Effector memory CD8-positive, alpha-beta T cell (primary cell): ENCODE results near the gene MTMR10.
A peak's percentile ranks its signal among the peaks of the same experiment; 100 is the strongest.

Experiments used
- ATAC-seq: fragments of 150-1000 bp; cut with Tn5 transposase; replicated peaks from 2 replicates; pipeline ENCODE4 v1.10.0; 2021; ENCODE audit warnings: mild to moderate bottlenecking, moderate library complexity
- DNase-seq, 3 experiments: peaks; one replicate each; pipeline ENCODE4 v3.0.0; 2021
- H3K27ac Mint-ChIP-seq, 2 donors: one replicate each; pipeline ENCODE4 v1.8.0; 2022; ENCODE audit warnings: mild to moderate bottlenecking in 2 of 2, mixed read lengths in 2 of 2, moderate library complexity in 2 of 2
- H3K27me3 Mint-ChIP-seq, 2 donors: one replicate each; pipeline ENCODE4 v1.8.0; 2022; ENCODE audit warnings: mixed read lengths in 2 of 2
- H3K36me3 Mint-ChIP-seq: one replicate; pipeline ENCODE4 v1.8.0; 2022; ENCODE audit warnings: mild to moderate bottlenecking, moderate library complexity, mixed read lengths; ENCODE audit not compliant: insufficient read depth
- H3K4me1 Mint-ChIP-seq, 2 donors: one replicate each; pipeline ENCODE4 v1.8.0; 2022; ENCODE audit warnings: low read depth in 2 of 2, mixed read lengths in 2 of 2
- H3K4me3 Mint-ChIP-seq, 2 donors: one replicate each; pipeline ENCODE4 v1.8.0; 2022; ENCODE audit warnings: mild to moderate bottlenecking in 2 of 2, mixed read lengths in 2 of 2, moderate library complexity in 2 of 2
- H3K9me3 Mint-ChIP-seq, 2 donors: one replicate each; pipeline ENCODE4 v1.8.0; 2022; ENCODE audit warnings: mixed read lengths in 2 of 2

The MTMR10 gene

DNA sequence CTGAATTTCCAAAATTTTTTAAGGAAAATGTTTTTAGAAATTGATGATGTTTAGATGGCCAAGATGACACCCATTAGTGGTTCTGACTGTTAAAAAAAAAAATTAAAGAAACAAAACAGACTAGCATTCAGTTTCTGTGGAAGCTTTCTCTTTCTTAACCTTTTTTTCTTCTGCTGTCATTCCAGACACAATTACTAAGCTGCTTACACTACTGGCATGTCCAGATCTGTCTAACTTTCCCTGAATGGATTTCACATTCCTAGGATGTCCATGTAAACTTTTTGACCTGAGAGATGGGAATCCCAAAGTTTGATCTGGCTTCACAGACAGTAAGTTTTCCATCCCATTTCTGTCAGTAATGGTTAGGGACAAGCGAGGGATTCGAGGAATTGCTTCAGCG lies 10.3 kb upstream of the MTMR10 start:
- Mint-ChIP-seq H3K27ac (no peak overlapping the region), H3K9me3 (no peaks in the 10 kb centered on the region), H3K36me3 (no peaks in the 10 kb centered on the region), H3K4me1 (peaks cover 13 to 16% of the 10 kb centered on the region in 2 donors), H3K4me3 (no peak overlapping the region), H3K27me3 (peaks cover 0 to 17% of the 10 kb centered on the region in 2 donors)
- ATAC-seq, result no peak
- DNase-seq, result no peak

DNA sequence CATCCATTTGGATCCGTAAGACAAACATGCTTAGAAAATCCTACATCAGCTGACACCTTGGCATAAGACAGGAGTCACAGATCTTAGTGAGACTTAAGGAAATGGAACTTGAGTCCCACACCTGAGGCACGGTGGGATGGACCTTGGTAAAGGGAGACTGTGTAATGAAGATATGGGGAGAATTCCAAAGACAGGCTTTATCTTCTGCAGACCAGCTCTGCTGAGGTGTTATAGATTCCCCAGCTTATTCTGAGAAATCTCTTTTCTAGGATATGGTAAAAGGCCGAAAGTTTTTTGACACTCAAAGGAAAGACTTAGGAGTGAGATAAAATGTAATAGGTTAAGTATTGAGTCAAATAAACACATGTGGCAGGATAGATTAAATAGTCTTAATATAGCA lies 8.3 kb upstream of the MTMR10 start:
- no peak for ATAC-seq
- DNase-seq, result no peak
- Mint-ChIP-seq H3K4me1 (peaks cover 7 to 8% of the 10 kb centered on the region in 2 donors), H3K36me3 (no peaks in the 10 kb centered on the region), H3K27ac (no peak overlapping the region), H3K4me3 (no peak overlapping the region), H3K9me3 (no peaks in the 10 kb centered on the region), H3K27me3 (peaks cover 0 to 17% of the 10 kb centered on the region in 2 donors)

DNA sequence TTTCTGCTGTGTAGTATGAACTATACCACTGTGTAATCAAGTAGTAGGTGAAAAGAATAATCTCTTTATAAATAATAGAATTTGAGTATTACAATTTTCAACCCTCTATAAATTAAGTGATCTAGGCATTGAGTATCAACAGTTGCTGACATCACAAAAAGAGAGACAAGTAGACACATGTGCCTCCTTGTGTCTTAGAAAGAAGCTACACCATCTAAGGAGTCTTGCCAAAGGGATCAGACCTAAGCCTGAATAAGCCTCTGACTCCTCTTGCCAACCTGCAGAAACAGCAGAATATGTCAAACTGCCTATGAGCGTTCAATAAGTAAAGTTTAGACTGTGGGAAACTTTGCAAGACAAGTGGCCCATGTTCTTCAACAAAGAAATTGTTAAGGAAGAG lies 5.8 kb upstream of the MTMR10 start:
- H3K9me3 Mint-ChIP-seq, result no peaks in the 10 kb centered on the region
- no peaks in the 10 kb centered on the region for H3K36me3 Mint-ChIP-seq

DNA sequence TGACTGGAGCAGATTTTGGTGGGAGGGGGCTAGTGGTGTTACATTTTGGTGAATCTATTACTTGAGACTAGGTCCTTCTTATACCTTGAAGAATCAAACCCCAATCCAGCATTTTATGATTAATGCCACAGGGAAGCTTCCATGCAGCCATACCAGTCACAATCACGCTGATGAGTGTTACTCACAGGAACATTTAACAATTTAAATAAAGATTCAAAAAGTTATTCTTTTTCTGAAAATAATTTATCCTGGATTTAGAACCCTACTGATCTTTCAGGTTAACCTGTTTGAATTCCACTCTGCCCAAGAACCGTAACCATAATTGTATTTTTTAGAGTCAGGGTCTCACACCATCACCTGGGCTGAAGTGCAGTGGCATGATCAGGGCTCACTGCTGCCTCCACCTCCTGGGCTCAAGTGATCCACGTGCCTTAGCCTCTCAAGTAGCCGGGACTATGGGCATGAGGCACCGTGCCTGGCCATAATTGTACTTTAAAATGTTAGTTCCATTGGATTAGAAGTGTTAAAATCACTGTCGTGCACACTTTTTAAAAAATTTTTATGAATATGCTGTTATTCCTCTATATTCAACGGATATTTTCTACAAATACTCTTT lies 929 bp upstream of the MTMR10 start:
- H3K4me3 Mint-ChIP-seq, result peak overlapping the region; percentile 75 to 77
- no peaks in the 10 kb centered on the region for H3K27me3 Mint-ChIP-seq
- peaks cover 16% of the 10 kb centered on the region for H3K36me3 Mint-ChIP-seq
- H3K4me1 Mint-ChIP-seq, result peaks cover 16 to 20% of the 10 kb centered on the region in 2 donors
- no peak for ATAC-seq
- DNase-seq, result no peak
- peak overlapping the region; percentile 49 to 87 for H3K27ac Mint-ChIP-seq
- H3K9me3 Mint-ChIP-seq, result no peaks in the 10 kb centered on the region

More for the DNA sequence above, 5.8 kb upstream of the MTMR10 start:
- no peak overlapping the region for H3K4me3 Mint-ChIP-seq
- H3K4me1 Mint-ChIP-seq, result no peaks in the 10 kb centered on the region
- ATAC-seq (no peak), DNase-seq (no peak)
- H3K27me3 Mint-ChIP-seq, result peaks cover 0 to 12% of the 10 kb centered on the region in 2 donors
- H3K27ac Mint-ChIP-seq, result no peak overlapping the region

DNA sequence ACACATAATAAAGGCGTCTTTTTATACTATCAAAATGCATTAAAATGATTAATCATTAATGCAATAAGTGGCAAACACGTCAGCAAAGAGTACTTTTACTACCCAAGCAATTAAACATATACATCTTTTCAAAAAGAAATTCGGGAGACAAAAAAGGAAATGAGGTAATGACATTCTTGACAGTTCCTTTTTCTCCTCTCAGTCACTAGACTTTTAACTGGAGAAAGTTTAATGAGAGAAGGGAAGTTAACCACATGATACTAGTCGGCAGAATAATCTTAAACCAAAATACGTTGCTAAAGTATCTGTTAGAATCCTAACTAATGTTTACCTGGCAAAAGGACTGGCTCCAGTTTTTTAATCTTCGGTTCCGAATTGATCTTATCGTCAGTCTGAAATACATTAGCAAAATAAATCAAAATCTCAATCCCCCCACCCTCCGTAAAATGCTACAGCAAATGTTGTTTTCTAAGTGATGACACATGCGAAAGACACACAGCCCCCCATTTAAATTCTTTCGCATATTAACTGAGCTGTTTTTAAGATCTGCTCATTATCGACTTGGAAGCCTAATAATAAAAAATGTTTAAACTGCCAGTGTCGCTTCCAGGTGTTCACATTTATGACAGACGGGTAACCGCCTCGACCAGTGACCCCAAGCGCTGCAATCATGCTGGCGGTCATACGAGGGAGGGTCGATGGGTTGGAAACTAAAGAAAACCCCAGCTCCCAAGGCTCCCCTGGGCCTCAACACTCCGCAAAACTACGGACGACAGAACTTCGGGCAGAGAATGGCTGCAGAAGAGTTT lies 778 bp downstream of the MTMR10 start:
- DNase-seq (no peak), ATAC-seq (no peak)
- H3K9me3 Mint-ChIP-seq, result no peaks in the 10 kb centered on the region
- peak overlapping the region; percentile 96 to 98 for H3K27ac Mint-ChIP-seq
- peak overlapping the region; percentile 97 for H3K4me3 Mint-ChIP-seq
- no peaks in the 10 kb centered on the region for H3K27me3 Mint-ChIP-seq
- H3K4me1 Mint-ChIP-seq, result peaks cover 22 to 28% of the 10 kb centered on the region in 2 donors
- H3K36me3 Mint-ChIP-seq, result peaks cover 31% of the 10 kb centered on the region

DNA sequence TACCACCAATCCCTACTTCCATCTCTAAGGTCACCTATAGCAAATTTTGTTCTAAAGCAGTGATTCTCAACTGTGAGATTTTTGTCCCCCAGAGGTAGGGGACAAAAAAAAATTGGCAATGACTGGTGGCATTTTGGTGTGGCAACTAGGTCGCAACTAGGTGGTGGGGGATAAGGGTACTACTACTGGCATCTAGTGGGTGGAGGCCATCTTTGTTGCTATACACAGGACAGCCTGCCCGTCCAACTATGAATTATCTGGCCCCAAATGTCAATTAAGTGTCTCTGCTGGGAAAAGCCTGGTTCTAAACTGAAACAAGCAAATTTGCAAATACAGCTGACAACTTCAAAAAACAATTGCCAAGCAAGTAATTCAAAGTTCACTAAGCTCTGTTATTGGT lies 1.4 kb downstream of the MTMR10 start:
- ATAC-seq (no peak), DNase-seq (no peak)
- H3K4me1 Mint-ChIP-seq, result peaks cover 27 to 33% of the 10 kb centered on the region in 2 donors
- H3K4me3 Mint-ChIP-seq, result peak overlapping the region; percentile 97
- peaks cover 36% of the 10 kb centered on the region for H3K36me3 Mint-ChIP-seq
- no peaks in the 10 kb centered on the region for H3K27me3 Mint-ChIP-seq
- peak overlapping the region in 1 of 2 donors; percentile 96 for H3K27ac Mint-ChIP-seq
- H3K9me3 Mint-ChIP-seq, result no peaks in the 10 kb centered on the region

DNA sequence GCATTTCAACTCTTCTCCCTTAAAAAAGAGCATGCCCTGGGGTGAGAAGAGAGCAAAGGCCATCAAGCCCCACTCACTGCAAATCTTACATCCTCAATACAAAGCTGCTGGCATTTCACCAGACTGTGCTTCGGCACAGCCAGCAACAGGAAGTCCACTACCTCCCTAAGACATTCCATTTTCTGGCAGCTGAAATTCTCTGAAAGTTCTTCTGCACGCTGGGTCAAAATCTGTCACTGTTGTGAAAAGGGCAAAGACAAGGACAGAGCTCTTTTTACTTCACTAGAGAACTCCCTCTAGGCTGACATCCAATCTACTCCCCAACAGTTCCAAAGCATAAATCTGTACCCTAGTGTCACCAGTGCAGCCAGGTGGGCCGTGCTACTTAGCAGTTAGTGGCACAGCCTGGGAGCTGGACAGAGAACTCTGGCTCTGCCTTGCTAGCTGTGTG lies 6.3 kb downstream of the MTMR10 start:
- H3K4me1 Mint-ChIP-seq, result peaks cover 46 to 54% of the 10 kb centered on the region in 2 donors
- DNase-seq, result no peak
- peak overlapping the region; percentile 57 to 76 for H3K27ac Mint-ChIP-seq
- no peaks in the 10 kb centered on the region for H3K9me3 Mint-ChIP-seq
- no peak for ATAC-seq
- no peak overlapping the region for H3K4me3 Mint-ChIP-seq
- H3K36me3 Mint-ChIP-seq, result peaks cover 59% of the 10 kb centered on the region
- no peaks in the 10 kb centered on the region for H3K27me3 Mint-ChIP-seq

DNA sequence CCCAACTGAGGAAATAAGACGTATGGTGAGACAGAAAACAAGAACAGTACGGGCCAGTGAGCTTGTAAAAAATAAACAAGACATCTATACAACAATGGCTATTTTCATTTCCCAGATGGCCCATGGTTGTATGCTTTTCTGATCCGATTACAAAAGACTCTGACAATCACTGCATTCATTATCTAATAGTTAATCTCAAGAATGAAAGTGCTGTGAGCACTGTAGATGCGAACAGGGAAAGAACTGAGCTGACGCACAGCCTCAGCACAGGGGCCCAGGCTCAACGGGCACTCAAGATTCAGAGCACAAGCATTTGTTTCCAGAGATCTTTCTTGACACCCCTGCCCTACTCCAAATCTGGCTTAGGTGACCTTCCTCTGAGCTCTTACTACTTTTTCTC lies 6.9 kb downstream of the MTMR10 start:
- H3K9me3 Mint-ChIP-seq, result no peaks in the 10 kb centered on the region
- no peak for ATAC-seq
- H3K27me3 Mint-ChIP-seq, result no peaks in the 10 kb centered on the region
- H3K27ac Mint-ChIP-seq, result peak overlapping the region; percentile 57 to 76
- no peak overlapping the region for H3K4me3 Mint-ChIP-seq
- DNase-seq, result no peak
- H3K36me3 Mint-ChIP-seq, result peaks cover 54% of the 10 kb centered on the region
- H3K4me1 Mint-ChIP-seq, result peaks cover 47 to 54% of the 10 kb centered on the region in 2 donors

DNA sequence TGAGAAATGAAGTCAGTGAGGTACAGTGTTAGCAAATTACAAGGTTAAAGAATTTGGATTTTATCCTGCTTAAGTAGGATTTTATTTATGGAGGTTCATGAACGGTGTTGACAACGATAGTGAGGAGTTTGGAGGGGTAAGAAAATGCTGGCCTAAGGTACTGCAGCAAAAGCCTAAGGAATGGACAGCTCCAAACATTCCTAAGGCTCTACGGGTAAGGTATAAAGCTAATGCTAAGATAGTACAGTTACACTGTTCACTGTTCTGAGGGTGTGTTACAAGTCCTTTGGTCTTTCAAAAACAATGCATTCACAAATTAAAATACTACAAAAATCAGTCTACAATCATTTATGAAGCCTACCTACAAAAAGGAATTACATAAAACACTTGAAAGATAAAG lies 7.3 kb downstream of the MTMR10 start:
- H3K27ac Mint-ChIP-seq, result no peak overlapping the region

DNA sequence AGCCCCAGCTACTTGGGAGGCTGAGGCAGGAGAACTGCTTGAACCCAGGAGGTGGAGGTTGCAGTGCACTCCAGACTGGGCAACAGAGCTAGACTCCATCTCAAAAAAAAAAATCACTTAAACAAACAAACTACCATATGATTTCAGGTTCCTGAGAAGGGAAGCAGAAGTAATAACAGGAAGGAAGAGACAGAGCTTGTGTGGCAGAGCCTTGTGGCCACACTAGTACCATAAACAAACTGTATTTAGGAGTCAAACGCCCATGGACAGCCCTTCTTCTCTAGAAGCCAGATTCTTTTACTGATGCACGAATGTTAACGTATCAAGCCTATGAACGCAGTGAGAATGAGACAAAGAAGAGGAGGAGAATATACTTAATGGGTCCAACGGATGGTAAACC lies 12.0 kb downstream of the MTMR10 start:
- peaks cover 45% of the 10 kb centered on the region for H3K36me3 Mint-ChIP-seq
- H3K4me3 Mint-ChIP-seq, result peak overlapping the region in 1 of 2 donors; percentile 15
- no peak for DNase-seq
- H3K9me3 Mint-ChIP-seq, result no peaks in the 10 kb centered on the region
- H3K27me3 Mint-ChIP-seq, result no peaks in the 10 kb centered on the region
- peak overlapping the region in 1 of 2 donors; percentile 10 for H3K27ac Mint-ChIP-seq
- H3K4me1 Mint-ChIP-seq, result peaks cover 40 to 46% of the 10 kb centered on the region in 2 donors
- no peak for ATAC-seq

More for the DNA sequence above, 7.3 kb downstream of the MTMR10 start:
- DNase-seq (no peak), ATAC-seq (no peak)
- H3K4me3 Mint-ChIP-seq, result no peak overlapping the region
- H3K36me3 Mint-ChIP-seq, result peaks cover 57% of the 10 kb centered on the region
- H3K4me1 Mint-ChIP-seq, result peaks cover 51 to 58% of the 10 kb centered on the region in 2 donors
- H3K27me3 Mint-ChIP-seq, result no peaks in the 10 kb centered on the region
- H3K9me3 Mint-ChIP-seq, result no peaks in the 10 kb centered on the region

DNA sequence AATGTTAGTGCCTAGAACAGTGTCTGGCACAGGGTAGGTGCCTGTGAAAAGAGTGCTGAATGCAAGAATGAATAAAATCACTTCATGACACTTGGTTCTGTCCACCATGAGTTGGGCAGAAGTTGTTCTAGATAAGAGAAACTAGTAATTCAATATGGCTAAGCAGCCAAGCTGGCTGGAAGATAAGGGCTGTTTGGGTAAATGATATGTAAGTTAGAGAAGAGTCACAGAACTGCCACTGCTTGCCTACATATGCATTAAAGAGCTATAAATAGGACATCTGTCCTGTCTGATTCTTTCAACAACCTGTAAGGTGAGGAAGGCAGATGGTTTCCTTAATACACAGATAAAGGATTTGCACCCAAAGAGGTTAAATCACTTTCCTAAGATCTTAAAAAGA lies 13.1 kb downstream of the MTMR10 start:
- H3K27ac Mint-ChIP-seq, result no peak overlapping the region
- ATAC-seq, result no peak
- H3K9me3 Mint-ChIP-seq, result no peaks in the 10 kb centered on the region
- no peak overlapping the region for H3K4me3 Mint-ChIP-seq
- H3K36me3 Mint-ChIP-seq, result peaks cover 56% of the 10 kb centered on the region
- H3K4me1 Mint-ChIP-seq, result peaks cover 35 to 40% of the 10 kb centered on the region in 2 donors
- DNase-seq, result no peak
- no peaks in the 10 kb centered on the region for H3K27me3 Mint-ChIP-seq

DNA sequence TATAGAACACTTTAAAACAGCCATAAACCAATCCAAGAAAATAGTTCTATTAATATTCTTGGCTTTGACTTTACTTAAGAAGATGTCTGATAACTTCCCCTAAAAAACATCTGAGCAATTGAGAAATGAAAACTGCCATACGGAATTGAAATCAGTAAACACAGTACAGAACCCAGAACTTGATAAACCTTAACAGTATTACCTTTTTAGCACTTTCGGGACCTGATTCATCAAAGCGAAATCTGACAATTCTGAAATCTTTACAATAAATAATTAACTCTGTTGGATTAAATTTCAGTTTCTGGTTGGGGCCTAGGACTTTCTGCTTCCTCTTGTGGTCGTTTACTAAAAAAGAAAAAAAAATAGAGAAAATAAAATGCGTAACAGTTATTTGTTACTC lies 17.3 kb downstream of the MTMR10 start:
- Mint-ChIP-seq H3K9me3 (no peaks in the 10 kb centered on the region), H3K27ac (no peak overlapping the region), H3K4me3 (no peak overlapping the region), H3K4me1 (peaks cover 20 to 25% of the 10 kb centered on the region in 2 donors), H3K36me3 (peaks cover 47% of the 10 kb centered on the region), H3K27me3 (no peaks in the 10 kb centered on the region)
- DNase-seq, result no peak
- ATAC-seq, result no peak

DNA sequence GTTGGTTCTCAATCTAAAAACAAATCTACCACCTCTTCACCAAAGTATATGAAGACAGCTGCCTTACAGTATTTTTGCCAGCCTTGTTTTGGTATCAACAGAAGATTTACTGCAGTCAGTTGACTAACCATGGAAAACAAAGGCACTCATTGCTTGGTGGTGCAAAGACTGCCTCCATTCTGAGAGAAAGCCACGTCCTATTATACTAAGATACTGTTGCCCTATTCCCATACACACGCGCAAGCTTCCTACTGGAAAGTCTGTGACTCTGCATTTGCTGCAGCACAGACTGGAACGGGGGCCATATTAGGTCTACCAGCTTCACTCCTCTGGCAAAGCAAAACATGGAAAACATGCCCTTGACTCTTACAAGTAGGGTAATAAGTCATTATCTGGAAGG lies 18.0 kb downstream of the MTMR10 start:
- ATAC-seq, result no peak
- Mint-ChIP-seq H3K9me3 (no peaks in the 10 kb centered on the region), H3K4me3 (no peak overlapping the region), H3K36me3 (peaks cover 43% of the 10 kb centered on the region), H3K27ac (no peak overlapping the region), H3K4me1 (peaks cover 16 to 21% of the 10 kb centered on the region in 2 donors), H3K27me3 (no peaks in the 10 kb centered on the region)
- no peak for DNase-seq

DNA sequence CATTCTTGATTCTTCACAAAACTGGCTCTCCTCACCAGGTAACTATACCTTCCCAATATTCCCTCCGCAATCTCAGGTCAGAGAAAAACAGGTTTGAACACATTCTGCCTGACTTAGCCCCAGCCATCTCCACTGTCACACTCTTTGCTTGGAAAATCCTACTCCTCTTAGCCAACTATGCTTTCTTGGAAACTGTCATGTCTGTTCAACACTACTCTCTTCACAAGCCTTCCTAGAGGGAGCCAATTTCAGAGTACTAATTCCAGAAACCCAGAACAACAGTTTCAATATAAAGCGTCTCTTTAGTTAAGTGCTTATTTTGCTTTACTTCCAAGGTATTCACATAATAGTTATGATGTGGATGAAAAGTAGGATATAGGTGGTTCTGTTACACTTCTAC lies 21.7 kb downstream of the MTMR10 start:
- no peaks in the 10 kb centered on the region for H3K27me3 Mint-ChIP-seq

More for the DNA sequence above, 21.7 kb downstream of the MTMR10 start:
- Mint-ChIP-seq H3K36me3 (peaks cover 47% of the 10 kb centered on the region), H3K9me3 (no peaks in the 10 kb centered on the region), H3K4me1 (peaks cover 9 to 13% of the 10 kb centered on the region in 2 donors), H3K27ac (no peak overlapping the region), H3K4me3 (no peak overlapping the region)
- ATAC-seq (no peak), DNase-seq (no peak)
